ENCODE measurements around the gene GPR148. TPM values are rescaled to one million over a fixed set of nuclear protein-coding genes. Genes with fewer than 3 reads are reported as not detected.

The GPR148 gene
- total RNA-seq, 1 donor from 2014 or later: not detected

DNA sequence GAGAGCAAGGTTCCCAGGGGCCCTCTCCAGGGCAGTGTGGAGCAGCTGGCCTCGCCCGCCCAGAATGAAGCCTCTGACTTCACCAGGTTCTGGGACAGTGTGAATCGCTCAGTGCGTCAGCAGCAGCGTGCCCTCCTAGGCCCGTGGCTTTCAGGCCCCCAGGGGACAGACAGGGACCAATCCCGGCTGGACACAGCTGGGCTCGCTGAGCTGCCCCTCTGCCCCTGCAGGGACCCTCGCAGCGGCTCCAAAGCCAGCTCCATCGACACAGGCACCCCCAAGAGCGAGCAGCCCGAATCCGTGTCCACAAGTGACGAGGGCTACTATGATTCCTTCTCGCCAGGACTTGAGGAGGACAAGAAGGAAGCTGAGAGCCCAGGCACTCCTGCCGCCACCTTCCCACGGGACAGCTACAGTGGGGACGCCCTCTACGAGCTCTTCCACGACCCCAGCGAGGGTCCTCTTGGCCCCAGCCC lies 34.1 kb downstream of the GPR148 start:
- Histone ChIP-seq H3K4me3 (ENCODE audit: low read depth, low read length) (no peak overlapping the region), H3K36me3 (ENCODE audit: control insufficient read depth, insufficient read depth, low read length) (no peaks in the 10 kb centered on the region), H3K27me3 (ENCODE audit: control insufficient read depth, insufficient read depth, low read length) (no peaks in the 10 kb centered on the region)
- no peak for DNase-seq (ENCODE audit: low read depth)
- TF ChIP-seq, protein P1, sequence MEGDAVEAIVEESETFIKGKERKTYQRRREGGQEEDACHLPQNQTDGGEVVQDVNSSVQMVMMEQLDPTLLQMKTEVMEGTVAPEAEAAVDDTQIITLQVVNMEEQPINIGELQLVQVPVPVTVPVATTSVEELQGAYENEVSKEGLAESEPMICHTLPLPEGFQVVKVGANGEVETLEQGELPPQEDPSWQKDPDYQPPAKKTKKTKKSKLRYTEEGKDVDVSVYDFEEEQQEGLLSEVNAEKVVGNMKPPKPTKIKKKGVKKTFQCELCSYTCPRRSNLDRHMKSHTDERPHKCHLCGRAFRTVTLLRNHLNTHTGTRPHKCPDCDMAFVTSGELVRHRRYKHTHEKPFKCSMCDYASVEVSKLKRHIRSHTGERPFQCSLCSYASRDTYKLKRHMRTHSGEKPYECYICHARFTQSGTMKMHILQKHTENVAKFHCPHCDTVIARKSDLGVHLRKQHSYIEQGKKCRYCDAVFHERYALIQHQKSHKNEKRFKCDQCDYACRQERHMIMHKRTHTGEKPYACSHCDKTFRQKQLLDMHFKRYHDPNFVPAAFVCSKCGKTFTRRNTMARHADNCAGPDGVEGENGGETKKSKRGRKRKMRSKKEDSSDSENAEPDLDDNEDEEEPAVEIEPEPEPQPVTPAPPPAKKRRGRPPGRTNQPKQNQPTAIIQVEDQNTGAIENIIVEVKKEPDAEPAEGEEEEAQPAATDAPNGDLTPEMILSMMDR (IDR thresholded peaks at IDR 0.05; ENCODE audit: insufficient read depth, low read length, poor library complexity, severe bottlenecking): no peak

DNA sequence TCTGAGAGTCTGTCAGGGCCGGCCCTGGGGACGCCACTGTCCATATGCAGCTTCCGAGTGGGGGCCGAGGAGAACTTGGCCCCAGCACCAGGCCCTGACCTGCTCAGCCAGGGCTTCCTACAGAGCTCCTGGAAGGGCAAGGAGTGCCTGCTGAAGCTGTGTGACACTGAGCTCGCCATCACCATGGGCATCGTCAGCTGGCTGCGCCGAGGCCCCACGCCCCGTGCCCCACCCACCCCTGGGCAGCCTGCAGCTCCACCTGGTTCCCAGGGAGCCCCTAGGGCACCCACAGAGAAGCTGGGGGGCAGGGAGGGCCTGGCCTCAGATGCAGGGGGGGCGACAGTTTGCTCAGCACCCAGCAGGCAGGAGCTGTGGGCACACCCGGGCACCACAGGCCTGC lies 34.5 kb downstream of the GPR148 start:
- Histone ChIP-seq H3K36me3 (ENCODE audit: control insufficient read depth, insufficient read depth, low read length) (no peaks in the 10 kb centered on the region), H3K4me3 (ENCODE audit: low read depth, low read length) (no peak overlapping the region), H3K27me3 (ENCODE audit: control insufficient read depth, insufficient read depth, low read length) (no peaks in the 10 kb centered on the region)
- TF ChIP-seq, protein P1 (IDR thresholded peaks at IDR 0.05; ENCODE audit: insufficient read depth, low read length, poor library complexity, severe bottlenecking): no peak
- DNase-seq (ENCODE audit: low read depth): no peak

DNA sequence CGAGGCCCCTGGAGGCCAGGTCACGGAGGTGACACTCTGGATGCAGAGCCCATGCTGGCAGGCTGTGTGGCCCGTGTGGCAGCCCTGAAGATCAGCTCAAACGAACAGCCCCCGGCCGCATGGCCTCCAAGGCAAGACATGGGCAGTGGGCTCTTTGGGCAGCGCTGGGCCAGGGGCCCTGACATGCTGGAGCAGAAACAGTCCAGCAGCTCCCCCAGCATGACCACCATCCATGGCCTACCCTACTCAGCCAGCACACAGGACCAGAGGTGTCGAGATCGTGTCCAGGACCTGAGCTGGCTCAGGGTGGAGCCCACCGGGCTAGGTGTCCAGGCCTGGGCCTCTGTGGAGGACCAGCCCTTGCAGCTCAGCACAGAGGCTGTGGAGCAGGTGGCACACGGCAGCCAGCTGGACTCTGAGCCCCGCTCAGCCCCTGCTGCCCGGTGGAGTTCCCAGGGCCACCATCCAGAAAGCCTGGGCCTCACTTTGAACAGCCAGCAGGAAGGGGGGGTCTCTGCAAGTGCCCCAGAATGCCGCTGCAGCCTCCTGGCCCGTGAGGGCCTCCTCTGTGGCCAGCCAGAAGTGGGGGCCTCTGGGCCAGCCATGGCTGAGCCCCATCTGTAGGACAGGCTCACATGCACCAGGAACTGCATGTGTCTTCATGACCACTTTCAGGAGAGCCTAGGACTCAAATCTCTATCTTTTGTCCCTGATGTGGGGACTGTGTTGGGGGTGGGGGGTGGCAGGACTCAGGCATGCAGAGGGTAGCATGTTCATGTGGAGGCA lies 35.4 kb downstream of the GPR148 start:
- Histone ChIP-seq H3K27me3 (ENCODE audit: control insufficient read depth, insufficient read depth, low read length) (no peaks in the 10 kb centered on the region), H3K4me3 (ENCODE audit: low read depth, low read length) (no peak overlapping the region), H3K36me3 (ENCODE audit: control insufficient read depth, insufficient read depth, low read length) (no peaks in the 10 kb centered on the region)
- no peak for DNase-seq (ENCODE audit: low read depth)
- TF ChIP-seq, protein P1 (IDR thresholded peaks at IDR 0.05; ENCODE audit: insufficient read depth, low read length, poor library complexity, severe bottlenecking): no peak

DNA sequence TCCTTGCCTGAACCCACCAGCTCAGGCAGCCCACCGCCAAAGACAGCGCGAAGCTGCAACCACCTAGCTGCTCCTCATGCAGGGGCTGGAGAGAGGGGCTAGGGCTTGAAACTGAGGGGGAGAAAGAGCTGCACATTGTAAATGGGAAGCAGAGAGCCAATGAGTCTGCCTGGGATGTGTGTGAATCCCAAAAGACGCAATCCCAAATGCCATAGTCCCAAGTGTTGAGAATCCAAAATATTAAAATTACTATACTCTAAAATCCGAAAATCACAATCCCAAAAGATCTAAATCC lies 35.9 kb downstream of the GPR148 start:
- H3K27me3 ChIP-seq (ENCODE audit: control insufficient read depth, insufficient read depth, low read length): no peaks in the 10 kb centered on the region
- no peaks in the 10 kb centered on the region for H3K36me3 ChIP-seq (ENCODE audit: control insufficient read depth, insufficient read depth, low read length)
- no peak overlapping the region for H3K4me3 ChIP-seq (ENCODE audit: low read depth, low read length)
- DNase-seq (ENCODE audit: low read depth): no peak
- TF ChIP-seq, protein P1 (IDR thresholded peaks at IDR 0.05; ENCODE audit: insufficient read depth, low read length, poor library complexity, severe bottlenecking): no peak

DNA sequence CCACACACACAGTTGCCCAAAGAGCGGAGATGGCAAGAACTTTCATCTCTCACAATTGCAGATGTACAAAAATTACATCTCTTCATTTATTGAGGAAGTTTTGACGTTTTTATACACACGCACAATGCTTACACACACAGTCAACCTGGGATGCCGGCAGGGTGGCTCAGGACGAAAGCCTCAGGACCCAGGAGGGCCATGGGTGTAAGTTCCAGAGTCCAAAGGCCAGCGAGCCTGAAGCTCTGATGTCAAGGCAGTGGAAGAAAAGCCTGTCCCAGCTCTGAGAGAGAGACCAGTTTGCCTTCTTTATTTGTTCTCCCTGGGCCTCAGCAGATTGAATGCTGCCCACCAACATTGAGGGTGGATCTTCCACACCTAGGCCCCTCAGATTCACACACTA lies 36.6 kb downstream of the GPR148 start:
- TF ChIP-seq, protein P1 (IDR thresholded peaks at IDR 0.05; ENCODE audit: insufficient read depth, low read length, poor library complexity, severe bottlenecking): no peak
- Histone ChIP-seq H3K36me3 (ENCODE audit: control insufficient read depth, insufficient read depth, low read length) (no peaks in the 10 kb centered on the region), H3K27me3 (ENCODE audit: control insufficient read depth, insufficient read depth, low read length) (no peaks in the 10 kb centered on the region), H3K4me3 (ENCODE audit: low read depth, low read length) (no peak overlapping the region)
- DNase-seq (ENCODE audit: low read depth): no peak

DNA sequence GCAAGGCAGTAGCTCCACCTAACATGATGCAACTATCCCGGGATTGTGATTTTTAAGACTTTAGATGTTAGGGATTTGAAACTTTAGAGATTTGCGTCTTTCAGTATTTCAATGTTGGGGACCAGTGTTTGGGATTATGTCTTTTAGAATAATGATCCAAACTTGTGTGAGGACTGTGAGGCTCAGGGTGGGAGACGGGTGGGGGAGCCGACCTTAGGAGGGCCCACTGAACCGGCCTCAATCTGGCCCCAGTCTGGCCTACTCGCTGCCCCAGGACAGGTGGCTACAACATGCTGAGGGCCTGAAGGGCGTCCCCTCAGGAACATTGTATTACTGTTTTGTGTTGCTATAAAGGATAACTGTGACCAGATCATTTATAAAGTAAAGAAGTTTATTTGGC lies 37.2 kb downstream of the GPR148 start:
- Histone ChIP-seq H3K36me3 (ENCODE audit: control insufficient read depth, insufficient read depth, low read length) (no peaks in the 10 kb centered on the region), H3K4me3 (ENCODE audit: low read depth, low read length) (no peak overlapping the region), H3K27me3 (ENCODE audit: control insufficient read depth, insufficient read depth, low read length) (no peaks in the 10 kb centered on the region)
- no peak for DNase-seq (ENCODE audit: low read depth)
- TF ChIP-seq, protein P1 (IDR thresholded peaks at IDR 0.05; ENCODE audit: insufficient read depth, low read length, poor library complexity, severe bottlenecking): no peak
